HCT116 (cell line): Measurements from ENCODE around the gene SNRNP35. TPM values are rescaled to one million over a fixed set of nuclear protein-coding genes. Genes with fewer than 3 reads are reported as not detected.

ENCODE experiments used
- ATAC-seq: fragments of 200-7000 bp; cut with Tn5 transposase; 2 replicates; pipeline ENCODE4 v1.9.1; 2020; ENCODE audit warnings: mild to moderate bottlenecking, moderate library complexity
- BruUV-seq: library from RNA; stranded (reverse); fragments of 400-500 nt; replicated peaks from 2 replicates; lab custom pipeline; 2021; lab: Mats Ljungman, UMichigan
- CTCF ChIA-PET: fragments of 300-600 bp; sonication (Branson Sonifier 250); formaldehyde crosslinking; loops from one replicate; lab custom pipeline; 2021; ENCODE audit warnings: antibody characterized with exemption; lab: Charles Lee
- POLR2A ChIA-PET: fragments of 300-600, 350-600 bp; sonication (Branson Sonifier 250); formaldehyde crosslinking; loops from one replicate; lab custom pipeline; 2021; ENCODE audit warnings: antibody characterized with exemption; lab: Charles Lee
- RAD21 ChIA-PET, 2 experiments: fragments of 300-600 bp; sonication (Branson Sonifier 250); formaldehyde crosslinking; loops; one replicate each; lab custom pipeline; 2023; ENCODE audit warnings: low total read pairs in 2 of 2; ENCODE audit not compliant: uncharacterized antibody in 2 of 2, unreplicated experiment in 2 of 2, low non-redundant PET in 1 of 2; lab: Charles Lee
- DNase-seq: peaks from one replicate; pipeline ENCODE4 v3.0.0-alpha.2; 2010; ENCODE audit warnings: low read depth, low spot score
- H2AFZ ChIP-seq: fragments of 200-600 bp; shearing (Covaris generic), sonication (generic); 2 replicates; pipeline ENCODE4 v1.6.1; 2017; ENCODE audit warnings: low read depth, mixed run types, mixed read lengths, antibody characterized with exemption, low read length; ENCODE audit not compliant: poor library complexity, severe bottlenecking
- H3K27ac ChIP-seq: 2 replicates; pipeline ENCODE4 v1.5.1; 2012; ENCODE audit warnings: low read depth, low read length
- H3K27me3 ChIP-seq: fragments of 200-600 bp; sonication (generic); 2 replicates; pipeline ENCODE4 v1.6.1; 2016; ENCODE audit warnings: mixed run types, low read length, mixed read lengths; ENCODE audit not compliant: insufficient read depth
- H3K36me3 ChIP-seq, 2 experiments: fragments of 200-500 bp in 1 of 2; fragments of 200-600 bp in 1 of 2; sonication (Bioruptor generic) in 1 of 2; sonication (generic) in 1 of 2; 2 replicates each; pipeline versions ENCODE4 v1.5.1 to v1.6.1; 2014 to 2016; ENCODE audit warnings: low read length in 2 of 2, inconsistent platforms in 1 of 2, mixed read lengths in 1 of 2, mixed run types in 1 of 2; ENCODE audit not compliant: insufficient read depth in 2 of 2, control insufficient read depth in 1 of 2
- H3K4me1 ChIP-seq, 2 experiments: fragments of 200-600 bp in 1 of 2; sonication (generic) in 1 of 2; 2 replicates each; pipeline versions ENCODE4 v1.5.1 to v1.6.1; 2012 to 2017; ENCODE audit warnings: low read length in 2 of 2, inconsistent platforms in 1 of 2, mild to moderate bottlenecking in 1 of 2, mixed read lengths in 1 of 2, mixed run types in 1 of 2, moderate library complexity in 1 of 2; ENCODE audit not compliant: insufficient read depth in 2 of 2, control insufficient read depth in 1 of 2
- H3K4me2 ChIP-seq: fragments of 200-600 bp; sonication (generic); 2 replicates; pipeline ENCODE4 v1.6.1; 2017; ENCODE audit warnings: mixed run types, low read length, mixed read lengths
- H3K4me3 ChIP-seq, 2 experiments: fragments of 200-600 bp in 1 of 2; sonication (generic) in 1 of 2; replicated peaks in 1 of 2; 2 replicates each; pipeline ENCODE4 v1.5.1; 2011 to 2016; ENCODE audit warnings: low read length in 2 of 2, control low read depth in 1 of 2, low read depth in 1 of 2, mild to moderate bottlenecking in 1 of 2, mixed read lengths in 1 of 2, mixed run types in 1 of 2
- H3K79me2 ChIP-seq: fragments of 200-600 bp; sonication (generic); 2 replicates; pipeline ENCODE4 v1.6.1; 2017; ENCODE audit warnings: mild to moderate bottlenecking, mixed run types, low read length, moderate library complexity, mixed read lengths; ENCODE audit not compliant: insufficient read depth
- H3K9ac ChIP-seq: fragments of 200-600 bp; sonication (generic); 2 replicates; pipeline ENCODE4 v1.6.1; 2016; ENCODE audit warnings: low read length, mixed read lengths
- H3K9me2 ChIP-seq: fragments of 200-600 bp; sonication (generic), shearing (Covaris generic); 2 replicates; pipeline ENCODE4 v1.6.1; 2017; ENCODE audit warnings: mixed run types, mild to moderate bottlenecking, moderate library complexity; ENCODE audit not compliant: insufficient read depth
- H3K9me3 ChIP-seq, 2 experiments: fragments of 200-500 bp in 1 of 2; fragments of 200-600 bp in 1 of 2; sonication (Bioruptor generic) in 1 of 2; sonication (generic) in 1 of 2; 2 replicates each; pipeline ENCODE4 v1.6.1; 2014 to 2017; ENCODE audit warnings: low read length in 2 of 2, mixed read lengths in 2 of 2, inconsistent platforms in 1 of 2, low read depth in 1 of 2, mild to moderate bottlenecking in 1 of 2, mixed run types in 1 of 2, moderate library complexity in 1 of 2; ENCODE audit not compliant: control insufficient read depth in 1 of 2, insufficient read depth in 1 of 2
- H4K20me1 ChIP-seq: fragments of 200-600 bp; sonication (generic), shearing (Covaris generic); 2 replicates; pipeline ENCODE4 v1.6.1; 2017; ENCODE audit warnings: mixed run types, mild to moderate bottlenecking, moderate library complexity; ENCODE audit not compliant: insufficient read depth
- ATF3 ChIP-seq: IDR thresholded peaks from 2 replicates; pipeline ENCODE4 v1.6.1; 2012
- EGR1 ChIP-seq: IDR thresholded peaks from 2 replicates; pipeline ENCODE4 v1.6.1; 2012; ENCODE audit warnings: low read depth
- ELF1 ChIP-seq: IDR thresholded peaks from 2 replicates; pipeline ENCODE4 v1.6.1; 2012; ENCODE audit warnings: low read depth, borderline replicate concordance
- FOSL1 ChIP-seq: IDR thresholded peaks from 2 replicates; pipeline ENCODE4 v1.6.1; 2012; ENCODE audit warnings: low read depth
- JUND ChIP-seq: IDR thresholded peaks from 2 replicates; pipeline ENCODE4 v1.6.1; 2012
- POLR2AphosphoS5 ChIP-seq: IDR thresholded peaks from 2 replicates; pipeline ENCODE4 v1.6.1; 2011; ENCODE audit warnings: mild to moderate bottlenecking, low read depth, low read length, moderate library complexity
- RAD21 ChIP-seq: IDR thresholded peaks from 2 replicates; pipeline ENCODE4 v1.6.1; 2012; ENCODE audit warnings: low read depth, mild to moderate bottlenecking
- SP1 ChIP-seq: IDR thresholded peaks from 2 replicates; pipeline ENCODE4 v1.6.1; 2012; ENCODE audit warnings: low read depth
- SRF ChIP-seq: IDR thresholded peaks from 2 replicates; pipeline ENCODE4 v1.6.1; 2012; ENCODE audit warnings: low read depth
- TCF7L2 ChIP-seq: IDR thresholded peaks from 2 replicates; pipeline ENCODE4 v1.7.0; 2011; ENCODE audit warnings: borderline replicate concordance, inconsistent platforms; ENCODE audit not compliant: insufficient read depth, insufficient read length; ENCODE audit errors: extremely low read depth
- YY1 ChIP-seq: IDR thresholded peaks from 2 replicates; pipeline ENCODE4 v1.6.1; 2011; ENCODE audit warnings: low read length, low read depth, moderate library complexity, mild to moderate bottlenecking; ENCODE audit not compliant: insufficient replicate concordance; ENCODE audit errors: extremely low read depth
- intact Hi-C: fragments of 100-400 bp; cut with micrococcal nuclease; formaldehyde crosslinking; loops from 2 replicates; pipeline ENCODE4 v1.10.0; 2022
- total RNA-seq: library from RNA; stranded (reverse); gene quantifications from one replicate; pipeline ENCODE4 v1.2.1, GENCODE V29; 2021; ENCODE audit not compliant: unreplicated experiment
- TF ChIP-seq, protein P1 (sequence below): IDR thresholded peaks from 2 replicates; pipeline ENCODE4 v1.6.1; 2011; ENCODE audit warnings: mild to moderate bottlenecking, low read length, moderate library complexity; ENCODE audit not compliant: insufficient replicate concordance; ENCODE audit errors: extremely low read depth
- TF ChIP-seq, protein P2 (sequence below): IDR thresholded peaks from 2 replicates; pipeline ENCODE4 v1.6.1; 2012
- TF ChIP-seq, protein P3 (sequence below), 3 experiments: fragments of 200-600 bp in 1 of 3; sonication (generic) in 1 of 3; IDR thresholded peaks in 2 of 3; conservative IDR thresholded peaks in 1 of 3; 2 replicates each; pipeline ENCODE4 v1.5.1; 2012 to 2017; ENCODE audit warnings: low read depth in 2 of 3, low read length in 2 of 3, antibody characterized with exemption in 1 of 3, borderline replicate concordance in 1 of 3, control low read depth in 1 of 3, mild to moderate bottlenecking in 1 of 3, mixed read lengths in 1 of 3, mixed run types in 1 of 3, moderate library complexity in 1 of 3; ENCODE audit not compliant: insufficient read depth in 1 of 3

SNRNP35 gene
- total RNA-seq, 1 experiment from 2014 or later, result 12.4 TPM

- Histone ChIP-seq H3K36me3 (peaks cover 3 to 6% of the 10 kb centered on the region in 2 experiments; a peak in 3 of 4 replicates), H3K4me2 (no peak overlapping the region), H3K4me1 (no peaks in the 10 kb centered on the region), H2AFZ (no peak overlapping the region), H3K79me2 (no peaks in the 10 kb centered on the region), H3K9ac (no peak overlapping the region), H3K4me3 (no peak overlapping the region), H3K9me2 (no peaks in the 10 kb centered on the region), H4K20me1 (no peaks in the 10 kb centered on the region), H3K27me3 (no peaks in the 10 kb centered on the region), H3K9me3 (no peaks in the 10 kb centered on the region), H3K27ac (no peak overlapping the region)
- POLR2A ChIA-PET, result no interaction called here
- no TSS peak for BruUV-seq
- DNase-seq, result no peak
- RAD21 ChIA-PET, result no interaction called here
- no peak for ATAC-seq
- CTCF ChIA-PET, result no interaction called here
- TF ChIP-seq POLR2AphosphoS5 (no peak), SP1 (no peak)
- intact Hi-C loops, result no loop called here
These were observed 16.7 kb downstream of the SNRNP35 start for GRCh38 chr12:123474485-123475245.

DNA sequence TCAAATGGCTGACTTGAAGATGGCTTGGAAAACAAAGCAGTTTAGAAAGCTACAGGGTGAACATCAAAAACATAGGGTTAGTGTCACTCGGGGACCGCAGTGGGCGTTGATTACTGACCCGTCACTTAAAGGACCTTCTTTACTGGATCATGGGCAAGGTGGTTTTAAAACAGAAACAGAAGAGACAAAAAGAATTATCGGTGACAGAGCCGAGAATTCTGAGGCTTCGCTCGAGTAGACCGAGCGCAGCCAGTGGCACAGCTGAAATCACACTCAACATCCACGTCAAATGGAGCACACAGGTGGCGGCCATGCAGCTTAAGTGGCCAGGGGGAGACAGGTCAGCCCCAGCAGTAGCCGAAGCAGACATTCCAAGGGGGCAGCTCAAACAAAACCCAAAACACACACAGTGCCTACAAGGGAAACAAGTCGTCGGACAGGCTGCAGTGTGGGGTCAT lies 17.3 kb downstream of the SNRNP35 start:
- ChIA-PET POLR2A (no interaction called here), CTCF (no interaction called here)
- intact Hi-C loops, result no loop called here
- TF ChIP-seq POLR2AphosphoS5, result no peak
- no peak for TF ChIP-seq YY1
- TF ChIP-seq RAD21, result no peak
- no peak for TF ChIP-seq TCF7L2
- TF ChIP-seq ELF1, result no peak
- TF ChIP-seq, protein P1, sequence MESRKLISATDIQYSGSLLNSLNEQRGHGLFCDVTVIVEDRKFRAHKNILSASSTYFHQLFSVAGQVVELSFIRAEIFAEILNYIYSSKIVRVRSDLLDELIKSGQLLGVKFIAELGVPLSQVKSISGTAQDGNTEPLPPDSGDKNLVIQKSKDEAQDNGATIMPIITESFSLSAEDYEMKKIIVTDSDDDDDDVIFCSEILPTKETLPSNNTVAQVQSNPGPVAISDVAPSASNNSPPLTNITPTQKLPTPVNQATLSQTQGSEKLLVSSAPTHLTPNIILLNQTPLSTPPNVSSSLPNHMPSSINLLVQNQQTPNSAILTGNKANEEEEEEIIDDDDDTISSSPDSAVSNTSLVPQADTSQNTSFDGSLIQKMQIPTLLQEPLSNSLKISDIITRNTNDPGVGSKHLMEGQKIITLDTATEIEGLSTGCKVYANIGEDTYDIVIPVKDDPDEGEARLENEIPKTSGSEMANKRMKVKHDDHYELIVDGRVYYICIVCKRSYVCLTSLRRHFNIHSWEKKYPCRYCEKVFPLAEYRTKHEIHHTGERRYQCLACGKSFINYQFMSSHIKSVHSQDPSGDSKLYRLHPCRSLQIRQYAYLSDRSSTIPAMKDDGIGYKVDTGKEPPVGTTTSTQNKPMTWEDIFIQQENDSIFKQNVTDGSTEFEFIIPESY, result no peak
- TF ChIP-seq, protein P2, sequence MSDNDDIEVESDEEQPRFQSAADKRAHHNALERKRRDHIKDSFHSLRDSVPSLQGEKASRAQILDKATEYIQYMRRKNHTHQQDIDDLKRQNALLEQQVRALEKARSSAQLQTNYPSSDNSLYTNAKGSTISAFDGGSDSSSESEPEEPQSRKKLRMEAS, result no peak
- no peak for TF ChIP-seq FOSL1
- TF ChIP-seq JUND, result no peak
- no peak for TF ChIP-seq SRF
- TF ChIP-seq, protein P3, sequence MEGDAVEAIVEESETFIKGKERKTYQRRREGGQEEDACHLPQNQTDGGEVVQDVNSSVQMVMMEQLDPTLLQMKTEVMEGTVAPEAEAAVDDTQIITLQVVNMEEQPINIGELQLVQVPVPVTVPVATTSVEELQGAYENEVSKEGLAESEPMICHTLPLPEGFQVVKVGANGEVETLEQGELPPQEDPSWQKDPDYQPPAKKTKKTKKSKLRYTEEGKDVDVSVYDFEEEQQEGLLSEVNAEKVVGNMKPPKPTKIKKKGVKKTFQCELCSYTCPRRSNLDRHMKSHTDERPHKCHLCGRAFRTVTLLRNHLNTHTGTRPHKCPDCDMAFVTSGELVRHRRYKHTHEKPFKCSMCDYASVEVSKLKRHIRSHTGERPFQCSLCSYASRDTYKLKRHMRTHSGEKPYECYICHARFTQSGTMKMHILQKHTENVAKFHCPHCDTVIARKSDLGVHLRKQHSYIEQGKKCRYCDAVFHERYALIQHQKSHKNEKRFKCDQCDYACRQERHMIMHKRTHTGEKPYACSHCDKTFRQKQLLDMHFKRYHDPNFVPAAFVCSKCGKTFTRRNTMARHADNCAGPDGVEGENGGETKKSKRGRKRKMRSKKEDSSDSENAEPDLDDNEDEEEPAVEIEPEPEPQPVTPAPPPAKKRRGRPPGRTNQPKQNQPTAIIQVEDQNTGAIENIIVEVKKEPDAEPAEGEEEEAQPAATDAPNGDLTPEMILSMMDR (IDR thresholded peaks at IDR 0.05 in 2 of 3, conservative IDR thresholded peaks at IDR 0.05 in 1 of 3; ENCODE audit: borderline replicate concordance in 1 of 3, insufficient read depth in 1 of 3, low read depth in 2 of 3, low read length in 2 of 3), result no peak
- TF ChIP-seq EGR1, result no peak
- no peak for TF ChIP-seq ATF3

More for the DNA sequence above, 17.3 kb downstream of the SNRNP35 start:
- RAD21 ChIA-PET, result no interaction called here
- Histone ChIP-seq H3K4me2 (no peak overlapping the region), H3K4me3 (no peak overlapping the region), H2AFZ (no peak overlapping the region), H3K9me2 (no peaks in the 10 kb centered on the region), H3K79me2 (no peaks in the 10 kb centered on the region), H3K9ac (no peak overlapping the region), H3K27me3 (no peaks in the 10 kb centered on the region), H4K20me1 (no peaks in the 10 kb centered on the region), H3K36me3 (peaks cover 3 to 6% of the 10 kb centered on the region in 2 experiments; a peak in 3 of 4 replicates), H3K4me1 (no peaks in the 10 kb centered on the region), H3K27ac (no peak overlapping the region), H3K9me3 (no peaks in the 10 kb centered on the region)
- DNase-seq (no peak), ATAC-seq (no peak)
- BruUV-seq, result no TSS peak
